GM19035 (cell line): ENCODE measurements around the gene CENPN.

ENCODE experiments used
- ATAC-seq: cut with Tn5 transposase; IDR thresholded peaks from one replicate; pipeline ENCODE4 v1.9.1; 2021; ENCODE audit not compliant: unreplicated experiment

Gene CENPN

GRCh38 chr16:80990978-80991377, 16.0 kb upstream of the CENPN start:
- ATAC-seq = no peak

GRCh38 chr16:80991792-80992430, 15.1 kb upstream of the CENPN start:
- no peak for ATAC-seq

GRCh38 chr16:80992676-80993293, 14.2 kb upstream of the CENPN start:
- ATAC-seq = no peak

- no peak for ATAC-seq
These were observed 13.7 kb upstream of the CENPN start for GRCh38 chr16:80993307-80993706.

- no peak for ATAC-seq
These were observed 13.2 kb upstream of the CENPN start for GRCh38 chr16:80993834-80994233.

- ATAC-seq = no peak
These were observed 12.6 kb upstream of the CENPN start for GRCh38 chr16:80994451-80994850.

DNA sequence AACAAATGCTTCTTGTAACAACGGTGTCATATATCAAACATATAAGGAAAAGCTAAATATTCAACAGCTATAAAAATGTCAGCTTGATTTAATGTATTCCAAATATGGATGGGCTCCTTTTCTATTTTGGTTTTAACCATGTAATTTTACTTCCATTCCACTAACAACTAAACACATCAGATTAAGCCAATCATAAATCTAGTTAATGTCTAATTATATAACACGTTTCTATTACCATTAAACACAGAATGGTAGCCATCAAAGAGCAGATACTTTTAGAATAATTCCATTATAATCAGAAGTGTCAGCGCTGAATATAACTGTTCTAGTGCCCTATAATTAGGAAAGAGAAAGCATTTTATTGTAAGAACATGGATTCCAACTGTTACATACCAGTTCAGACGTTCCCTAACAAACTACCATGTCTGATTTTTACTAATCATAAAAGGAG, 10.3 kb upstream of the CENPN start:
- no peak for ATAC-seq

GRCh38 chr16:80997139-80997798, 9.7 kb upstream of the CENPN start:
- ATAC-seq = no peak

- no peak for ATAC-seq
These were observed 8.9 kb upstream of the CENPN start for GRCh38 chr16:80997964-80998620.

DNA sequence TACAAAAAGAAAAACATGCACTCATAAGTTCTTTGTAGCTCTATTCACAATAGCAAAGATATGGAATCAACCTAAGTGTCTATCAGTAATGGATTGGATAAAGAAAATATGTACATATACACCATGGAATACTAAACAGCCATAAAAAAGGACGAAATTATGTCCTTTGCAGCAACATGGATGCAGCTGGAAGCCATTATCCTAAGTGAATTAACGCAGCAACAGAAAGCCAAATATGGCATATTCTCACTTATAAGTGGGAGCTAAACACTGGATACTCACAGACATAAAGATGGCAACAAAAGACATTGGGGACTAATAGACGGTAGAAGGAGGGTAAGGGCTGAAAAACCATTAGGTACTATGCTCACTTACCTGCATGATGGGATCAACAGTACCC, 6.1 kb upstream of the CENPN start:
- ATAC-seq = no peak

DNA sequence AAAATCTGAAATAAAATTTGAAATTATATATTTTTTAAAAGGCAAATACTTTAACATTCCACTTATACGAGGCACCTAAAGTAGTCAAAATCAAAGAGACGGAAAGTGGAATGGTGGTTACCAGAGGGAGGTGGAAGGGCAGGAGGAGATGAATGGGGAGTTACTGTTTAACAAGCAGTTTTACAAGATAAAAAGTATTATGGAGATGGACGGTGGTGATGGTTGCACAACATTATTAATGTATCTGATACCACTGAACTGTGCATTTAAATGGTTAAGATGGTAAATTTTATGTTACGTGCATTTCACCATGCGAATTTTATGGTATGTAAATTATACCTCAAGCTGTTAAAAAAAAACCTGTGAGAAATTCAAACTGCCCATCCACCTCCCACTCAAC, 5.7 kb upstream of the CENPN start:
- ATAC-seq = no peak

- ATAC-seq = no peak
These were observed 4.0 kb upstream of the CENPN start for GRCh38 chr16:81003064-81003463.

- no peak for ATAC-seq
These were observed 3.2 kb upstream of the CENPN start for GRCh38 chr16:81003610-81004460.

DNA sequence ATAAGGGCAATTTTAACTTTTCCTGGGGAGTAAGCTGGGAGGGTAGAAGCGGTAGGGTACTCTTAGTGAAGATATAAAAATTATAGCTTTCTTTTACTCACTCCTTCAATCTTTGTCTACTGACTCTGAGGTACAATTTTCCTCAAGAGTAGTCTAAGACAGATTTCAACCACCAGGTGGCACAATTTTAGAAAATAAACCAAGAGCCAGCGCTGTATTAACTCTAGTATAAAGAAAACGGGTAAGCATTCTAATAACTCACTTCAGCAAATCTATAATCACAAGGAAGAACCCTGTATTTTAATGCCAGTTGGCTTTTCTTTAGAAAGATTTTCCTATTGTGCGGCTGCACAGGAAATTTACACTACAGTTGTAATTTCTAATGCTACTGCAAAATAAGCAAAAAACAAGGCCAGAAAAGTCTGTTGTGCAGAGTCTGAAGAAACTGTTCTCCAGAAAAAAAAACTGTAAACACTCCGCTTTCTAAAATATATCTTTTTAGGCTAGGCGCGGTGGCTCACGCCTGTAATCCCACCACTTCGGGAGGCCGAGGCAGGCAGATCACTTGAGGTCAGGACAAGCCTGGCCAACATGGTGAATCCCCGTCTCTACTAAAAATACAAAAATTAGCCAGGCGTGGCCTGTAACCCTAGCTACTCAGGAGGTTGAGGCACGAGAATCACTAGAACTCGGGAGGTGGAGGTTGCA, 2.2 kb upstream of the CENPN start:
- ATAC-seq = no peak

GRCh38 chr16:81005610-81006161, 1.3 kb upstream of the CENPN start:
- no peak for ATAC-seq

DNA sequence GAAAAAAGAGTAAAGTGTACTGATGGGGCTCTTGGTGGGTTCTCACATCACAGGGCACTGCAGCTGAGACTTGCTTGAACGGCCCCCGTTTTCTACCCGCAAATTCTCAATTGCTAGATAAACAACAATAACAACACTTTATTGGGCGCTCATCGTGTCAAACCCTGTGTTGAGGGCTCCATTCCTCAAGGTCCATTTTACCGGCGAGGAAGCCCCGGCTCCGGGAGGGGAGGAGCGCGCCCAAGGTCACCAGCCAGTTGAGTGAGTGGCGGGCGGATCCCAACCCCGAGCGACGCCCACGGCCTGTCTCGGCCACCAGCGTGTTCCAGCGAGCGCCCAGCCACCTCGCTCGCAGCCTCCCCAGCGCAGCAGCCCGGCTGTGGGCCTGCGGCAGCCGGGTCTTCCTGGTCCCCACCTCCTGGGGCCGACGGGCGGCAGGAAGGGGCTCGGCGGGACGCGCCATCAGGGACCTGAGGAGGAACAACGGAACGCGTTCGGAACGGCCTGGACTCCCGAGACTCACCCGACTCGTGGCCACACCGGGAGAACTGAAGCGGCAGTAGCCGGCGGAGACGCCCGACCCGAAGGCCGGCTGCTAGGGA, 702 bp upstream of the CENPN start:
- peak; percentile 34 for ATAC-seq

DNA sequence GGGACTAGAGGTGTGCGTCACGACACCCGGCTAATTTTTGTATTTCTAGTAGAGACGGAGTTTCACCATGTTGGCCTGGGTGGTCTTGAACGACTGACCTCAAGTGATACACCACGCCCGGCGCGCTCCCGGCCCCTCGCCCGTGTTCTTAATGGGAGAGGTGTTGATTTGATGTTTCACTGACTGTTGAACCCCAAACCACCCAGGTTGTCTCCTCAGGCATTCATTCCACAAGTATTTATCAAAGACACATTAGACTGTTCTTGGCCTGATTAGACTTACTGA, 1.4 kb downstream of the CENPN start:
- ATAC-seq = no peak

- no peak for ATAC-seq
These were observed 6.0 kb downstream of the CENPN start for GRCh38 chr16:81012974-81013373.

- no peak for ATAC-seq
These were observed 7.7 kb downstream of the CENPN start for GRCh38 chr16:81014672-81015071.

- ATAC-seq = no peak
These were observed 11.5 kb downstream of the CENPN start for GRCh38 chr16:81018496-81018895.
